Measurements from ENCODE around the gene UBE3C.
"Not testable (repeated sequence)": the region's sequence is repeated elsewhere in the genome, so short reads cannot be mapped to it uniquely, and the experiment has no call there.

The UBE3C gene

DNA sequence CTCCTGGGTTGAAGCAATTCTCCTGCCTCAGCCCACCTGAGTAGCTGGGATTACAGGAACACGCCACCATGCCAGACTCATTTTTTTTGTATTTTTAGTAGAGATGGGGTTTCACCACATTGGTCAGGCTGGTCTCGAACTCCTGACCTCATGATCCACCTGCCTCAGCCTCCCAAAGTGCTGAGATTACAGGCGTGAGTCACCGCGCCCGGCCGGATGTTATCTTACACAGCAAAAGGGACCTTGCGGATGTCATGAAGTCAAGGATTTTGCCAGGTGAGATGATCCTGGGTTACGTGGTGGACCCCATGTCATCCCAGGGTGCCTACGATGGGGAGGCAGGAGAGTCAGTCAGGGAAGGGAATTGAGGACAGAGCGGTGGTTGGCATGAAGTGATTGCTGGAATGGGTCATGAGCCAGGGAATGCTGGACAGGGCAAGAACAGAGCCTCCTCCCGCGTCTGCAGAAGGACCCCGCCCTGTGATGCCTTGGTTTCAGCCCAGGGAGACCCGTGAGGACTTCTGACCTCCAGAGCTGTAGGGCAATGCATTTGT is 8.7 kb upstream of the UBE3C start:
- Histone ChIP-seq H2AFZ (ENCODE audit: low read length) (no peak overlapping the region), H3K79me2 (ENCODE audit: insufficient read depth, low read length) (no peaks in the 10 kb centered on the region), H3K9ac (ENCODE audit: low read length) (no peak overlapping the region), H3K27ac (ENCODE audit: low read depth, low read length, poor library complexity, severe bottlenecking) (no peak overlapping the region), H3F3A (ENCODE audit: insufficient read depth, low read length) (no peaks in the 10 kb centered on the region), H3K4me1 (ENCODE audit: insufficient read depth, low read length, severe bottlenecking) (no peaks in the 10 kb centered on the region), H3K27me3 (ENCODE audit: insufficient read depth, low read length) (peaks cover 12% of the 10 kb centered on the region), H3K36me3 (ENCODE audit: insufficient read depth, low read length) (no peaks in the 10 kb centered on the region), H3K4me2 (ENCODE audit: low read length) (no peak overlapping the region), H3K4me3 (ENCODE audit: low read depth, low read length, poor library complexity, severe bottlenecking) (no peak overlapping the region), H3K9me2 (ENCODE audit: low read depth, low read length) (no peaks in the 10 kb centered on the region), H4K20me1 (ENCODE audit: insufficient read depth, low read length) (no peaks in the 10 kb centered on the region), H3K9me3 (ENCODE audit: low read length) (no peaks in the 10 kb centered on the region)
- TF ChIP-seq, protein P1, sequence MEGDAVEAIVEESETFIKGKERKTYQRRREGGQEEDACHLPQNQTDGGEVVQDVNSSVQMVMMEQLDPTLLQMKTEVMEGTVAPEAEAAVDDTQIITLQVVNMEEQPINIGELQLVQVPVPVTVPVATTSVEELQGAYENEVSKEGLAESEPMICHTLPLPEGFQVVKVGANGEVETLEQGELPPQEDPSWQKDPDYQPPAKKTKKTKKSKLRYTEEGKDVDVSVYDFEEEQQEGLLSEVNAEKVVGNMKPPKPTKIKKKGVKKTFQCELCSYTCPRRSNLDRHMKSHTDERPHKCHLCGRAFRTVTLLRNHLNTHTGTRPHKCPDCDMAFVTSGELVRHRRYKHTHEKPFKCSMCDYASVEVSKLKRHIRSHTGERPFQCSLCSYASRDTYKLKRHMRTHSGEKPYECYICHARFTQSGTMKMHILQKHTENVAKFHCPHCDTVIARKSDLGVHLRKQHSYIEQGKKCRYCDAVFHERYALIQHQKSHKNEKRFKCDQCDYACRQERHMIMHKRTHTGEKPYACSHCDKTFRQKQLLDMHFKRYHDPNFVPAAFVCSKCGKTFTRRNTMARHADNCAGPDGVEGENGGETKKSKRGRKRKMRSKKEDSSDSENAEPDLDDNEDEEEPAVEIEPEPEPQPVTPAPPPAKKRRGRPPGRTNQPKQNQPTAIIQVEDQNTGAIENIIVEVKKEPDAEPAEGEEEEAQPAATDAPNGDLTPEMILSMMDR (IDR thresholded peaks at IDR 0.05; ENCODE audit: low read length), result no peak
- TF ChIP-seq EZH2 (IDR thresholded peaks at IDR 0.05; ENCODE audit: borderline replicate concordance, low read length), result no peak

DNA sequence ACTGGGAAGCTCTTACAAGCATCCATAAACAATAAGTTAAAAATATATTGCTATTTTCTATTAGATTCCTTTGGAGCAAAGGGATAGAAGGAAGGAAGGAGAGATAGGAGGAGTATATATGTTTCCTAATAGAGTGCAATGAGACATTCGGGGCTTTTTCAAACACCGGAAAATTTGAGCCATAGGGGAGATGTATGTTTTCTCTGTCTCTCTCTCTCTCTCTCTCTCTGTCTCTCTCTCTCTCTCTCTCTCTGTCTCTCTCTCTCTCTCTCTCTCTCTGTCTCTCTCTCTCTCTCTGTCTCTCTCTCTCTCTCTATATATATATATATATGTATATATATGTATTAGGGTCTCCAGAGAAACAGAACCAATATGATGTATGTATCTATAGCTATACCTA is 7.9 kb upstream of the UBE3C start:
- H3K9me3 ChIP-seq (ENCODE audit: low read length); H3K9me2 ChIP-seq (ENCODE audit: low read depth, low read length); H2AFZ ChIP-seq (ENCODE audit: low read length); H3K9ac ChIP-seq (ENCODE audit: low read length); H3K4me1 ChIP-seq (ENCODE audit: insufficient read depth, low read length, severe bottlenecking); H3K27ac ChIP-seq (ENCODE audit: low read depth, low read length, poor library complexity, severe bottlenecking); H3F3A ChIP-seq (ENCODE audit: insufficient read depth, low read length); H3K4me3 ChIP-seq (ENCODE audit: low read depth, low read length, poor library complexity, severe bottlenecking); H3K36me3 ChIP-seq (ENCODE audit: insufficient read depth, low read length); H4K20me1 ChIP-seq (ENCODE audit: insufficient read depth, low read length); H3K79me2 ChIP-seq (ENCODE audit: insufficient read depth, low read length); H3K4me2 ChIP-seq (ENCODE audit: low read length): not testable (repeated sequence)
- peaks cover 11% of the 10 kb centered on the region for H3K27me3 ChIP-seq (ENCODE audit: insufficient read depth, low read length)

DNA sequence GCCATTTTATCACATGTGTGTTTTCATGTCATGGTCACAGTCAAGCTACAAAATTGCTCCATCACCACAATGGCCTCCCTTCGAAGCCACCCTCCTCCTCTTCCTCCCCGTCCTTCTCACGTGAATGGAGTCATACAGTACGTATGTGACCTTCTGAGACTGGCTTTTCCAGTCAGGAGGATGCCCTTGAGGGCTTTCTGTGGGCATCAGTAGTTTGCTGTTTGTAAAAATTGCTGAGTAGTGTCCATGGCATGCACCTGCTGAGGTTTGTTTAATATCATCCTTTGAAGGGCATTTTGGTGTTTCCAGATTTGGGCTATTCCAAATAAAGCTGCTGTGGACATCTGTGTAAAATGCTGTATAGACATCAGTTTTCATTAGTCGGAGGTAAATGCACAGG is 5.9 kb upstream of the UBE3C start:
- no peak overlapping the region for H3K9ac ChIP-seq (ENCODE audit: low read length)
- TF ChIP-seq, protein P1 (IDR thresholded peaks at IDR 0.05; ENCODE audit: low read length), result no peak
- no peak for TF ChIP-seq EZH2 (IDR thresholded peaks at IDR 0.05; ENCODE audit: borderline replicate concordance, low read length)

DNA sequence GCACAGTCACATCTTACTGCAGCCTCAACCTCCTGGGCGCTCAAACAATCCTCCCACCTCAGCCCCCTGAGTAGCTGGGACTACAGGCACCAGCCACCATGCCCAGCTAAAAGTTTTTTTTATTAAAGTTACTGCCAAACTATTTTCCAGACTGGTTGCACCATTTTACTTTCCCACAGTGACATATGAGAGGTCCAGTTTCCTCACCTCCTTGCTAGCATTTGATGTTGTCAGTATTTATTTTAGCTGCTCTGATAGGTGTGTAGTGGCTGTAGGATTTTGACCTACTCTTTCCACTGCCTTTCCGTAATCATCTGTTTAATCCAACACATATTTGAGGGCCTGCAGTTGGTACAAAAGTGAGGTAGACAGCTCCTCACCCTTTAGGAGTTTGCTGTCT is 5.4 kb upstream of the UBE3C start:
- Histone ChIP-seq H3K4me1 (ENCODE audit: insufficient read depth, low read length, severe bottlenecking) (peaks cover 12% of the 10 kb centered on the region), H3K36me3 (ENCODE audit: insufficient read depth, low read length) (no peaks in the 10 kb centered on the region), H3K4me2 (ENCODE audit: low read length) (no peak overlapping the region), H3K79me2 (ENCODE audit: insufficient read depth, low read length) (no peaks in the 10 kb centered on the region), H2AFZ (ENCODE audit: low read length) (no peak overlapping the region), H3F3A (ENCODE audit: insufficient read depth, low read length) (no peaks in the 10 kb centered on the region), H3K27me3 (ENCODE audit: insufficient read depth, low read length) (0 out of 2 replicates have a peak, but pooled peaks cover 8% of the 10 kb centered on the region), H4K20me1 (ENCODE audit: insufficient read depth, low read length) (no peaks in the 10 kb centered on the region), H3K4me3 (ENCODE audit: low read depth, low read length, poor library complexity, severe bottlenecking) (no peak overlapping the region), H3K9me3 (ENCODE audit: low read length) (no peaks in the 10 kb centered on the region), H3K27ac (ENCODE audit: low read depth, low read length, poor library complexity, severe bottlenecking) (no peak overlapping the region), H3K9ac (ENCODE audit: low read length) (no peak overlapping the region), H3K9me2 (ENCODE audit: low read depth, low read length) (no peaks in the 10 kb centered on the region)
- TF ChIP-seq, protein P1 (IDR thresholded peaks at IDR 0.05; ENCODE audit: low read length), result no peak
- no peak for TF ChIP-seq EZH2 (IDR thresholded peaks at IDR 0.05; ENCODE audit: borderline replicate concordance, low read length)

More for the DNA sequence above, 5.9 kb upstream of the UBE3C start:
- no peak overlapping the region for H3K27ac ChIP-seq (ENCODE audit: low read depth, low read length, poor library complexity, severe bottlenecking)
- peaks cover 7% of the 10 kb centered on the region for H3K4me1 ChIP-seq (ENCODE audit: insufficient read depth, low read length, severe bottlenecking)
- no peak overlapping the region for H3K4me2 ChIP-seq (ENCODE audit: low read length)
- H3F3A ChIP-seq (ENCODE audit: insufficient read depth, low read length), result no peaks in the 10 kb centered on the region
- H2AFZ ChIP-seq (ENCODE audit: low read length), result no peak overlapping the region
- H3K9me2 ChIP-seq (ENCODE audit: low read depth, low read length), result no peaks in the 10 kb centered on the region
- H4K20me1 ChIP-seq (ENCODE audit: insufficient read depth, low read length), result no peaks in the 10 kb centered on the region
- no peaks in the 10 kb centered on the region for H3K36me3 ChIP-seq (ENCODE audit: insufficient read depth, low read length)
- no peaks in the 10 kb centered on the region for H3K79me2 ChIP-seq (ENCODE audit: insufficient read depth, low read length)
- no peaks in the 10 kb centered on the region for H3K9me3 ChIP-seq (ENCODE audit: low read length)
- 0 out of 2 replicates have a peak, but pooled peaks cover 8% of the 10 kb centered on the region for H3K27me3 ChIP-seq (ENCODE audit: insufficient read depth, low read length)
- no peak overlapping the region for H3K4me3 ChIP-seq (ENCODE audit: low read depth, low read length, poor library complexity, severe bottlenecking)

Measured in OCI-LY1 (cell line).